Measurements from ENCODE around the gene LIMS1.

DNA sequence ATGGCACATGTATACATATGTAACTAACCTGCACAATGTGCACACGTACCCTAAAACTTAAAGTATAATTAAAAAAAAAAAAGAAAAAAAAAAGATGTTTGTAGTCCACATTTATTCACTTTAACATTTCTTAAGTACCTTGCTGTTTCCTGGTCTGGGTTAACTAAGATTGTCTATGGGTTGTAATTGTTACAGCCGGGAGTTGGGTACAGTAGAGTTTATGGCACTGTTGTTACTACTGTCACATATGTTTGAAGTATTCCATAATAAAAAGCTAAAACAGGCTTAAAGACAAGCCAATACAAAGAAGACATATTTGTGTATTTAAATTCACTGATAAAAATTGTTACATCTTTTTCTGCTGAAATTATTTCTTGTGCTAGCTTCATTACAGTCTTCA lies 49.0 kb upstream of the LIMS1 start:
- TF ChIP-seq CEBPB (IDR thresholded peaks at IDR 0.05) (no peak), CREB1 (IDR thresholded peaks at IDR 0.05; ENCODE audit: low read depth) (no peak), TCF12 (IDR thresholded peaks at IDR 0.05; ENCODE audit: low read depth) (no peak), FOXM1 (IDR thresholded peaks at IDR 0.05; ENCODE audit: borderline replicate concordance, low read depth) (no peak), ZBTB7A (IDR thresholded peaks at IDR 0.05; ENCODE audit: low read depth) (no peak), RAD21 (IDR thresholded peaks at IDR 0.05; ENCODE audit: low read depth) (no peak), EP300 (IDR thresholded peaks at IDR 0.05; ENCODE audit: borderline replicate concordance) (no peak), YY1 (IDR thresholded peaks at IDR 0.05; ENCODE audit: low read depth) (no peak), TEAD4 (IDR thresholded peaks at IDR 0.05) (no peak), EGR1 (IDR thresholded peaks at IDR 0.05) (no peak), TAF1 (IDR thresholded peaks at IDR 0.05; ENCODE audit: low read depth) (no peak)
- TF ChIP-seq, protein P1, sequence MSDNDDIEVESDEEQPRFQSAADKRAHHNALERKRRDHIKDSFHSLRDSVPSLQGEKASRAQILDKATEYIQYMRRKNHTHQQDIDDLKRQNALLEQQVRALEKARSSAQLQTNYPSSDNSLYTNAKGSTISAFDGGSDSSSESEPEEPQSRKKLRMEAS (IDR thresholded peaks at IDR 0.05), result no peak

Data from Ishikawa (cell line).